DOHH2 (cell line): Measurements from ENCODE around the gene BTBD7.

Experiments
- EZH2phosphoT487 ChIP-seq: fragments of 200-600 bp; sonication (generic); IDR thresholded peaks from 2 replicates; pipeline ENCODE4 v1.6.1; 2017; ENCODE audit warnings: borderline replicate concordance, mild to moderate bottlenecking, antibody characterized with exemption, low read length, moderate library complexity, mixed read lengths
- TF ChIP-seq, protein P1 (sequence below): fragments of 200-600 bp; sonication (generic); IDR thresholded peaks from one replicate; pipeline ENCODE4 v1.5.1; 2014; ENCODE audit warnings: antibody characterized with exemption, mild to moderate bottlenecking, low read depth, low read length; ENCODE audit not compliant: poor library complexity, severe bottlenecking

DNA sequence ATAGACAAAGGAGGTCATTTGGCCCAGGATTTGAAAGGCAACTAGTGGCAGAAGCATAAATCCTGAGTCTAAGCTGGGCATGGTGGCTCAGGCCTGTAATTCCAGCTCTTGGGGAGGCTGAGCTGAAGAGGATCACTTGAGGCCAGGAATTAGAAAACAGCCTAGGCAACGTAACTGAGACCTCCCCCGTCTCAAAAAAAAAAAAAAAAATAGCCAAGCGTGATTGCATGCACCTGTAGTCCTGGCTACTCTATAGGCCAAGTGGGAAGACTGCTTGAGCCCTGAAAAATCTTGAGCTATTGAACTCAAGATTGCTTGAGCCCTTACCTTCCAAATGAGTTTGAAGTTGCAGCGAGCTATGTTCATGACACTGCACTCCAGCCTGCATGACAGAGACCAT, 133.8 kb downstream of the BTBD7 start:
- no peak for TF ChIP-seq EZH2phosphoT487
- TF ChIP-seq, protein P1, sequence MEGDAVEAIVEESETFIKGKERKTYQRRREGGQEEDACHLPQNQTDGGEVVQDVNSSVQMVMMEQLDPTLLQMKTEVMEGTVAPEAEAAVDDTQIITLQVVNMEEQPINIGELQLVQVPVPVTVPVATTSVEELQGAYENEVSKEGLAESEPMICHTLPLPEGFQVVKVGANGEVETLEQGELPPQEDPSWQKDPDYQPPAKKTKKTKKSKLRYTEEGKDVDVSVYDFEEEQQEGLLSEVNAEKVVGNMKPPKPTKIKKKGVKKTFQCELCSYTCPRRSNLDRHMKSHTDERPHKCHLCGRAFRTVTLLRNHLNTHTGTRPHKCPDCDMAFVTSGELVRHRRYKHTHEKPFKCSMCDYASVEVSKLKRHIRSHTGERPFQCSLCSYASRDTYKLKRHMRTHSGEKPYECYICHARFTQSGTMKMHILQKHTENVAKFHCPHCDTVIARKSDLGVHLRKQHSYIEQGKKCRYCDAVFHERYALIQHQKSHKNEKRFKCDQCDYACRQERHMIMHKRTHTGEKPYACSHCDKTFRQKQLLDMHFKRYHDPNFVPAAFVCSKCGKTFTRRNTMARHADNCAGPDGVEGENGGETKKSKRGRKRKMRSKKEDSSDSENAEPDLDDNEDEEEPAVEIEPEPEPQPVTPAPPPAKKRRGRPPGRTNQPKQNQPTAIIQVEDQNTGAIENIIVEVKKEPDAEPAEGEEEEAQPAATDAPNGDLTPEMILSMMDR = no peak
